Neural cell (in vitro differentiated cells): ENCODE data around the gene KIAA1191. TPM values are rescaled to one million over a fixed set of nuclear protein-coding genes. Genes with fewer than 3 reads are reported as not detected.

ENCODE experiments used
- H2AFZ ChIP-seq: fragments of 200-600, 300-800 bp; sonication (generic), shearing (Covaris generic); 2 replicates; pipeline ENCODE4 v1.6.0; 2014; ENCODE audit warnings: low read depth, mild to moderate bottlenecking, antibody characterized with exemption, low read length, moderate library complexity
- H3F3A ChIP-seq: fragments of 200-600 bp; shearing (Covaris generic); 2 replicates; pipeline ENCODE4 v1.6.1; 2016; ENCODE audit warnings: mild to moderate bottlenecking, moderate library complexity, mixed read lengths, antibody characterized with exemption, low read length; ENCODE audit not compliant: insufficient read depth, poor library complexity, severe bottlenecking
- H3K27ac ChIP-seq: fragments of 200-600, 300-800 bp; sonication (generic), shearing (Covaris generic); 2 replicates; pipeline ENCODE4 v1.5.1; 2014; ENCODE audit warnings: mild to moderate bottlenecking, low read length, moderate library complexity
- H3K27me3 ChIP-seq: fragments of 300-800, 200-600 bp; sonication (generic), shearing (Covaris generic); 2 replicates; pipeline ENCODE4 v1.6.0; 2014; ENCODE audit warnings: mild to moderate bottlenecking, low read depth, low read length, moderate library complexity; ENCODE audit not compliant: insufficient read depth
- H3K36me3 ChIP-seq: fragments of 300-800, 200-600 bp; sonication (generic), shearing (Covaris generic); 2 replicates; pipeline ENCODE4 v1.5.1; 2014; ENCODE audit warnings: mild to moderate bottlenecking, antibody characterized with exemption, low read length, moderate library complexity; ENCODE audit not compliant: insufficient read depth
- H3K4me2 ChIP-seq: fragments of 300-800, 200-600 bp; sonication (generic), shearing (Covaris generic); 2 replicates; pipeline ENCODE4 v1.6.0; 2014; ENCODE audit warnings: mild to moderate bottlenecking, low read length
- H3K4me3 ChIP-seq: fragments of 300-800, 200-600 bp; sonication (generic), shearing (Covaris generic); 2 replicates; pipeline ENCODE4 v1.5.1; 2014; ENCODE audit warnings: mild to moderate bottlenecking, low read length, moderate library complexity
- H3K79me2 ChIP-seq: fragments of 200-600 bp; shearing (Covaris generic); replicated peaks from 2 replicates; pipeline ENCODE4 v1.6.0; 2014; ENCODE audit warnings: mild to moderate bottlenecking, low read length, moderate library complexity; ENCODE audit not compliant: insufficient read depth
- H3K9ac ChIP-seq: fragments of 300-800, 200-600 bp; sonication (generic), shearing (Covaris generic); 2 replicates; pipeline ENCODE4 v1.6.1; 2016; ENCODE audit warnings: mild to moderate bottlenecking, low read length, mixed read lengths
- H3K9me2 ChIP-seq: fragments of 200-600 bp; shearing (Covaris generic); 2 replicates; pipeline ENCODE4 v1.6.1; 2016; ENCODE audit warnings: mild to moderate bottlenecking, low read length, mixed read lengths; ENCODE audit not compliant: insufficient read depth
- H3K9me3 ChIP-seq: fragments of 200-600, 300-800 bp; sonication (generic), shearing (Covaris generic); 2 replicates; pipeline ENCODE4 v1.6.1; 2016; ENCODE audit warnings: mild to moderate bottlenecking, mixed run types, low read length, moderate library complexity, mixed read lengths
- H4K20me1 ChIP-seq: fragments of 200-600 bp; shearing (Covaris generic); 2 replicates; pipeline ENCODE4 v1.6.1; 2016; ENCODE audit warnings: mild to moderate bottlenecking, mixed run types; ENCODE audit not compliant: insufficient read depth
- EP300 ChIP-seq: fragments of 450-650 bp; conservative IDR thresholded peaks from 2 replicates; pipeline ENCODE4 v1.6.1; 2014; ENCODE audit warnings: antibody characterized with exemption, mild to moderate bottlenecking, moderate library complexity; ENCODE audit not compliant: poor library complexity, severe bottlenecking
- EZH2 ChIP-seq: fragments of 200-600, 300-800 bp; shearing (Covaris generic), sonication (generic); IDR thresholded peaks from 2 replicates; pipeline ENCODE4 v1.6.1; 2014; ENCODE audit warnings: antibody characterized with exemption, low read length, borderline replicate concordance, mild to moderate bottlenecking; ENCODE audit not compliant: insufficient read depth, poor library complexity, severe bottlenecking
- MXI1 ChIP-seq: fragments of 450-650 bp; conservative IDR thresholded peaks from 2 replicates; pipeline ENCODE4 v1.6.1; 2014; ENCODE audit warnings: antibody characterized with exemption, mild to moderate bottlenecking; ENCODE audit not compliant: poor library complexity, severe bottlenecking
- POLR2AphosphoS5 ChIP-seq: IDR thresholded peaks from 2 replicates; pipeline ENCODE4 v1.6.1; 2012
- RAD21 ChIP-seq: fragments of 450-650 bp; conservative IDR thresholded peaks from 2 replicates; pipeline ENCODE4 v1.6.1; 2014; ENCODE audit warnings: antibody characterized with exemption, mild to moderate bottlenecking, moderate library complexity
- SMC3 ChIP-seq: fragments of 450-650 bp; conservative IDR thresholded peaks from 2 replicates; pipeline ENCODE4 v1.6.1; 2014; ENCODE audit warnings: antibody characterized with exemption, mild to moderate bottlenecking, moderate library complexity; ENCODE audit not compliant: poor library complexity
- TAF1 ChIP-seq: IDR thresholded peaks from 2 replicates; pipeline ENCODE4 v1.6.1; 2012; ENCODE audit warnings: low read depth
- polyA plus RNA-seq: library from polyadenylated mRNA; depleted of rRNA; stranded (reverse); fragments of >200 nt; gene quantifications from 2 replicates; pipeline ENCODE4 v1.2.3, GENCODE V29; 2014
- TF ChIP-seq, protein P1 (sequence below): fragments of 450-650 bp; IDR thresholded peaks from 2 replicates; pipeline ENCODE4 v1.5.1; 2014; ENCODE audit warnings: antibody characterized with exemption, mild to moderate bottlenecking, moderate library complexity; ENCODE audit not compliant: poor library complexity, severe bottlenecking
- TF ChIP-seq, protein P2 (sequence below): IDR thresholded peaks from 2 replicates; pipeline ENCODE4 v1.6.1; 2012; ENCODE audit warnings: borderline replicate concordance

Gene KIAA1191
- polyA plus RNA-seq, 1 donor from 2014 or later = 137 TPM

DNA sequence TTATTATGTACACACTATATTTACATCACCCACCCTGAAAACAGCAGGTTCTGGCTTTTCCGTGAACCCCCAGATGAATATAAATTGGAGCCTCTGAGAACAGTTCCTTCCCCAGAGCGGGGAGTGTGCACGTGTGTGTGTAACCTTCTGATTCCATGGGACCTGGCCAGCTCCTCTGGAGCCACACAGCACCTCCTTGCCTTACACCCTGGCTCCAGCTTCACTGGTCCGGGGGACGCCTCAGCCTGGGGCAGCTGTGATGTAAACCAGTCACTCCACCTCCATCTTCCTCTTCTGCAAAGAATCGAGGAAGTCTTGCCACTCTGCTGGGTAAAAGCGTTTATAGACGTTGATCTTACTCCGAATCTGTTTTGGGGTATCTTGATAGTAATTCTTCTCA is 22.4 kb upstream of the KIAA1191 start:
- Histone ChIP-seq H3K9ac (no peak overlapping the region), H3K36me3 (no peaks in the 10 kb centered on the region), H3K4me3 (no peak overlapping the region), H3K9me2 (no peaks in the 10 kb centered on the region), H3K79me2 (peaks cover 10% of the 10 kb centered on the region), H4K20me1 (no peaks in the 10 kb centered on the region), H3K4me2 (no peak overlapping the region), H2AFZ (no peak overlapping the region), H3K27me3 (no peaks in the 10 kb centered on the region), H3F3A (no peaks in the 10 kb centered on the region), H3K9me3 (no peaks in the 10 kb centered on the region), H3K27ac (no peak overlapping the region)
- TF ChIP-seq SMC3 (no peak), EP300 (no peak), MXI1 (no peak), EZH2 (no peak), TAF1 (no peak), RAD21 (no peak)
- TF ChIP-seq, protein P1, sequence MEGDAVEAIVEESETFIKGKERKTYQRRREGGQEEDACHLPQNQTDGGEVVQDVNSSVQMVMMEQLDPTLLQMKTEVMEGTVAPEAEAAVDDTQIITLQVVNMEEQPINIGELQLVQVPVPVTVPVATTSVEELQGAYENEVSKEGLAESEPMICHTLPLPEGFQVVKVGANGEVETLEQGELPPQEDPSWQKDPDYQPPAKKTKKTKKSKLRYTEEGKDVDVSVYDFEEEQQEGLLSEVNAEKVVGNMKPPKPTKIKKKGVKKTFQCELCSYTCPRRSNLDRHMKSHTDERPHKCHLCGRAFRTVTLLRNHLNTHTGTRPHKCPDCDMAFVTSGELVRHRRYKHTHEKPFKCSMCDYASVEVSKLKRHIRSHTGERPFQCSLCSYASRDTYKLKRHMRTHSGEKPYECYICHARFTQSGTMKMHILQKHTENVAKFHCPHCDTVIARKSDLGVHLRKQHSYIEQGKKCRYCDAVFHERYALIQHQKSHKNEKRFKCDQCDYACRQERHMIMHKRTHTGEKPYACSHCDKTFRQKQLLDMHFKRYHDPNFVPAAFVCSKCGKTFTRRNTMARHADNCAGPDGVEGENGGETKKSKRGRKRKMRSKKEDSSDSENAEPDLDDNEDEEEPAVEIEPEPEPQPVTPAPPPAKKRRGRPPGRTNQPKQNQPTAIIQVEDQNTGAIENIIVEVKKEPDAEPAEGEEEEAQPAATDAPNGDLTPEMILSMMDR = no peak
- TF ChIP-seq, protein P2, sequence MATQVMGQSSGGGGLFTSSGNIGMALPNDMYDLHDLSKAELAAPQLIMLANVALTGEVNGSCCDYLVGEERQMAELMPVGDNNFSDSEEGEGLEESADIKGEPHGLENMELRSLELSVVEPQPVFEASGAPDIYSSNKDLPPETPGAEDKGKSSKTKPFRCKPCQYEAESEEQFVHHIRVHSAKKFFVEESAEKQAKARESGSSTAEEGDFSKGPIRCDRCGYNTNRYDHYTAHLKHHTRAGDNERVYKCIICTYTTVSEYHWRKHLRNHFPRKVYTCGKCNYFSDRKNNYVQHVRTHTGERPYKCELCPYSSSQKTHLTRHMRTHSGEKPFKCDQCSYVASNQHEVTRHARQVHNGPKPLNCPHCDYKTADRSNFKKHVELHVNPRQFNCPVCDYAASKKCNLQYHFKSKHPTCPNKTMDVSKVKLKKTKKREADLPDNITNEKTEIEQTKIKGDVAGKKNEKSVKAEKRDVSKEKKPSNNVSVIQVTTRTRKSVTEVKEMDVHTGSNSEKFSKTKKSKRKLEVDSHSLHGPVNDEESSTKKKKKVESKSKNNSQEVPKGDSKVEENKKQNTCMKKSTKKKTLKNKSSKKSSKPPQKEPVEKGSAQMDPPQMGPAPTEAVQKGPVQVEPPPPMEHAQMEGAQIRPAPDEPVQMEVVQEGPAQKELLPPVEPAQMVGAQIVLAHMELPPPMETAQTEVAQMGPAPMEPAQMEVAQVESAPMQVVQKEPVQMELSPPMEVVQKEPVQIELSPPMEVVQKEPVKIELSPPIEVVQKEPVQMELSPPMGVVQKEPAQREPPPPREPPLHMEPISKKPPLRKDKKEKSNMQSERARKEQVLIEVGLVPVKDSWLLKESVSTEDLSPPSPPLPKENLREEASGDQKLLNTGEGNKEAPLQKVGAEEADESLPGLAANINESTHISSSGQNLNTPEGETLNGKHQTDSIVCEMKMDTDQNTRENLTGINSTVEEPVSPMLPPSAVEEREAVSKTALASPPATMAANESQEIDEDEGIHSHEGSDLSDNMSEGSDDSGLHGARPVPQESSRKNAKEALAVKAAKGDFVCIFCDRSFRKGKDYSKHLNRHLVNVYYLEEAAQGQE = no peak

DNA sequence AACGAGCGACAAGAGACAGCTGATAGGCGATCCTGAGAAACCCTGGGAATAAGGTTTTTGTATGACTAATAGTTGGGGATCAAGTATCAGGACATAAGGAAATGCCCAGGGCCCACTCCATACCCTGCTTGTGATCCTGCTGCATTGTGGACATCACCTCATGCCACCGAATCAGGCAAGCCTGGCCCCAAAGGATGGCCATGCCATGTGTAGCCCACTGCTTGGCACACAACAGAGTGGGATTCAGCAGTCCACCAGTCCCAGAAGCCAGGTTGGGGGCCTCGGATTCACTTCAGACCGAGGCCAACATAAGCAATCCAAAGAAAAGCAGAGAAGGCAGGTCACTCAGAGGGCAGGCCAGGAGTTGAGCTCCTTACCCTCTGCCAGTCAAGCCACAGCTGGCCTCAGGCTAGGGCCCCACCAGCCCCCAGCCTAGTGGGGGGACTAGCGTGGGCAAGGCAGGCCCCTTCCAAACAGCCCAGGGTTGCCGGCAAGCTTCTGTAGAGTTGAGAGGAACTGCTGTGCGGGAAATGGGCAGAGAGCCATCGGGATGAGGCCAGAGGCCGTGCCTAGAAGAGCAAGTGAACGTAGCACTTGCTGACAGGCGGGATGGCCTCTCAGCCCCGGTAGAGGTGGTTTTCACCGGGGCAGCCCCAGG is 21.8 kb upstream of the KIAA1191 start:
- Histone ChIP-seq H2AFZ (no peak overlapping the region), H3F3A (no peaks in the 10 kb centered on the region), H3K9me2 (no peaks in the 10 kb centered on the region), H3K27me3 (no peaks in the 10 kb centered on the region), H3K9me3 (no peaks in the 10 kb centered on the region), H3K4me3 (no peak overlapping the region), H4K20me1 (no peaks in the 10 kb centered on the region), H3K9ac (no peak overlapping the region), H3K4me2 (no peak overlapping the region), H3K79me2 (peaks cover 10% of the 10 kb centered on the region), H3K36me3 (no peaks in the 10 kb centered on the region), H3K27ac (no peak overlapping the region)
- no peak for TF ChIP-seq POLR2AphosphoS5
- TF ChIP-seq, protein P1 = no peak
- TF ChIP-seq, protein P2 = no peak
- TF ChIP-seq EZH2 = no peak
- TF ChIP-seq MXI1 = no peak
- TF ChIP-seq EP300 = no peak
- TF ChIP-seq RAD21 = no peak
- no peak for TF ChIP-seq SMC3
- no peak for TF ChIP-seq TAF1
